Measurements from ENCODE around the gene ATRNL1.
"Not testable (repeated sequence)": the region's sequence is repeated elsewhere in the genome, so short reads cannot be mapped to it uniquely, and the experiment has no call there.

The ATRNL1 gene

DNA sequence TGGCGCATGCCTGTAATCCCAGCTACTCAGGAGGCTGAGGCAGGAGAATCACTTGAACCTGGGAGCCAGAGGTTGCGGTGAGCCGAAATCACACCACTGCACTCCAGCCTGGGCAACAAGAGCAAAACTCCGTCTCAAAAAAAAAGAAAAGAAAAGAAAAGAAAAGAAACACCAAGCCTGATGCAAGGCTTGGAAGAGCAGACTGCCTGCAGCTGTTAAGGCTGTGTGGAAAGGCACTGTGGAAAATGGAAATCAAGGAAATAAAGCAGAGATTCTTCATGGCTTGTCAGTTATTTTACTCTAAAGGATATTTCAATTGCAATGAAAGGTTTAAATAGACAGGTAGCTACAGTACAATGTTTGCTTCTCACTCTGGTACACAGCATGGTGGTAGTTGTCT is 735.0 kb downstream of the ATRNL1 start:
- H3K27me3 Mint-ChIP-seq; H3K27ac Mint-ChIP-seq; H3K36me3 Mint-ChIP-seq (ENCODE audit: low read depth); H3K4me1 Mint-ChIP-seq (ENCODE audit: low read depth); H3K9me3 Mint-ChIP-seq; H3K4me3 Mint-ChIP-seq; intact Hi-C loops (cut with micrococcal nuclease): not testable (repeated sequence)

DNA sequence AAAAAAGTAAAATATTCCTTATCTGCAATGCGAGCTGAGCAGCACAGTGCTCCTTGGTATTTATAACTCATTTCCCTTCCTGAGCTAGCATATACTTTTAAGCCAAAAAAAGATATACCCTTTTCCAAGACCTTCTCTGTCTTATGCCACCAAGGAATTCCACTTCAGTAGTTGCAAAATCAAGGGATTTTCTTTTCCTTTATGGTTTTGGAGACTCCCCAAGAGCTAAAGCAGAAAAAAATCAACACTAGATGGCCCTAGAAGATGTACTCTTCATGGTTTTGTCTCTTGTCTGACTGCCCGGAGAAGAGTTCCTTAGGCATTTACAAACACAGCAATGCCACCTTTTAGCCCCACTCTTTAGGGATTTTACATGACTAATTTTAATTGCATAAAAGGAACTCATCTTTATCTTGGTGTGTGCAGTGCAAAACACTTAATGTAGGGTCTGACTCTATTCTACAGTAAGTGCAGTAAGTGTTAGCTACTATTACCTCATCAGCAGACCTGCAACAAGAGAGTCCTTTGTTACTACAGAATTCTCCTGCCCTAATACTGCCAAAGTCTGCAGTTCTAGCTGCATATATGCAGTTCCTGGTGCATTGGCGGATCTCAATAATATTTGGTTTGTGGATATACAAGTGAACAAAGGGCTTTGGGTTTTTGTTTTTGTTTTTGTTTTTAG is 736.5 kb downstream of the ATRNL1 start:
- no peaks in the 10 kb centered on the region for H3K9me3 Mint-ChIP-seq
- intact Hi-C loops (cut with micrococcal nuclease): no loop called here
- H3K4me3 Mint-ChIP-seq: no peak overlapping the region
- H3K27me3 Mint-ChIP-seq: no peaks in the 10 kb centered on the region
- H3K27ac Mint-ChIP-seq: no peak overlapping the region
- no peaks in the 10 kb centered on the region for H3K36me3 Mint-ChIP-seq (ENCODE audit: low read depth)
- H3K4me1 Mint-ChIP-seq (ENCODE audit: low read depth): no peaks in the 10 kb centered on the region

GRCh38 chr10:115830265-115830970 is 737.3 kb downstream of the ATRNL1 start:
- no peaks in the 10 kb centered on the region for H3K27me3 Mint-ChIP-seq
- no peak overlapping the region for H3K4me3 Mint-ChIP-seq
- no peaks in the 10 kb centered on the region for H3K9me3 Mint-ChIP-seq
- intact Hi-C loops (cut with micrococcal nuclease): no loop called here
- no peaks in the 10 kb centered on the region for H3K4me1 Mint-ChIP-seq (ENCODE audit: low read depth)
- H3K27ac Mint-ChIP-seq: no peak overlapping the region
- H3K36me3 Mint-ChIP-seq (ENCODE audit: low read depth): no peaks in the 10 kb centered on the region

DNA sequence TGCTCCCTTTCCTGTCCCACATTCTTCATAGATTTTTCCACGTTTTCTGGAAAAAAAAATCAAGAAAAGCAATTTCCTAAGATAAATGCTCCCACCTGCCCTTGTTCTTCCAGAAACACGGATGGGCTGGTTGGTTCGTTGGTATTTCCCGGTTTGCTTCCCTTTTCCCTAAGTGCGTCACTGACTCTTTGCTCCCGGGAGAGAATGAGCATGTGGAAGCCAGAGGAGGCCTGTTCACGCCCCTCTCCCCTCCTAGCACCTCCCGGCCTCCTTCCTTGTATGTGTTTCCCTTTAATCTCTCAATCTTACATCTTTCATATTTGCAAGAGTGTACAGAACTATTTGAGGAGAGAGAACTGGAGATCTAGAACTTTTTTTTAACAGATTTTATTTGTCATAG is 737.9 kb downstream of the ATRNL1 start:
- Mint-ChIP-seq H3K36me3 (ENCODE audit: low read depth) (no peaks in the 10 kb centered on the region), H3K27ac (no peak overlapping the region), H3K4me1 (ENCODE audit: low read depth) (no peaks in the 10 kb centered on the region), H3K9me3 (no peaks in the 10 kb centered on the region), H3K4me3 (no peak overlapping the region), H3K27me3 (no peaks in the 10 kb centered on the region)
- intact Hi-C loops (cut with micrococcal nuclease): no loop called here

DNA sequence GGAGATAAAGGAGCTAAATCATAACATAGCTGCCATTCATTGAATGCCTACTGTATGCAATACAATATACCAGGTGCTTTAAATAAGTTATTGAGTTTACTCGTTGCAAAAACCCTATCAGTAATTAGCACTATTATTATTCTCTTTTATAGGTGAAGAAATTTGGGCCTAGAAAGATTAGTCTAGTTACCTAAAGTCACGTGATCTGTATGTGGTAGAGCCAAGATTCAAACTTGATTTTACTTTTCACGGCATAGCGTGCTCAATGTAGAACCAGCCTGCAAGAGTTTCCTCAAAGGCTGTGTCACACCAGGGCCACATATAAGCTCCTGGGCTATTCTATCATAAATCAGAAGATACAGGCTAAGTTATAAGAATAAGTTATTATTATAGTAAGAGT is 740.0 kb downstream of the ATRNL1 start:
- Mint-ChIP-seq H3K4me3 (no peak overlapping the region), H3K9me3 (no peaks in the 10 kb centered on the region), H3K27ac (no peak overlapping the region), H3K27me3 (no peaks in the 10 kb centered on the region), H3K4me1 (ENCODE audit: low read depth) (no peaks in the 10 kb centered on the region), H3K36me3 (ENCODE audit: low read depth) (no peaks in the 10 kb centered on the region)
- intact Hi-C loops (cut with micrococcal nuclease): no loop called here

DNA sequence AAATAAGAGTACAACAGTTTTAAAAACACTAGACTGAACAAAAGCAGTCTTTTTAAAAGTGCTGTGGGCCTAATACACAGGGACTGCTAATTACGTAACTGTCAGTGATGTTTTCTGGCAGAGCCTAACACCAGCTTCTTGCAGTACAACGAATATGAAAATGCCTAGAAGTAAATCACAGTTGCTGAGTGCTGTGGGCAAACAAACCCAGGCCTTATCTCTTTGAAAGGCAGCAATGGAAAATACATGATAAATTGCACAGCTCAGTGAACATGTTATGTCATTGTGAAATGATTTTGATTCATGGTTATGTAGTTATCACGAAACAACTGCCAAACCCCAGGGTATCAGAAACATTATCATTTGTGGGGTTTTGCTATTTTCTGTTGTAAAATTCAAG is 751.4 kb downstream of the ATRNL1 start:
- intact Hi-C loops (cut with micrococcal nuclease): no loop called here
- H3K9me3 Mint-ChIP-seq: no peaks in the 10 kb centered on the region
- H3K4me1 Mint-ChIP-seq (ENCODE audit: low read depth): no peaks in the 10 kb centered on the region
- no peak overlapping the region for H3K27ac Mint-ChIP-seq
- no peak overlapping the region for H3K4me3 Mint-ChIP-seq
- H3K36me3 Mint-ChIP-seq (ENCODE audit: low read depth): no peaks in the 10 kb centered on the region
- H3K27me3 Mint-ChIP-seq: no peaks in the 10 kb centered on the region

DNA sequence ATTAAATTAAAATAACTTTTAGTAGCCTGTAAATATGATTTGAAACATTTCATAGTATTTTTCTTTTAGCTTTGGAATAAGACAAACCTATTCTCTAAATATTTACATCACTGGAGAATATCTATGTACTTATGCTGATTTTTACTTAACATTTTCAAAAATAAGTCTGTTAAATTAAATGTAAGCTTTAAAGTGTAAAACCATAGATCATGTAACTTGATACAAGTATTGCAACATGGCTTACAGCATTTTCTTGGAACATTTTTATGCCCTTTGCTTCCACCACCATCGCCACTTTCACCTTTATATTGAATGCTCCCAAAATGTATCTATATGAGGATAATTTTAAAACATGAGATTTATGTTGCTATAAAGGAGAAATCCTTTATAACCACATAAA is 752.8 kb downstream of the ATRNL1 start:
- no peaks in the 10 kb centered on the region for H3K27me3 Mint-ChIP-seq
- no peaks in the 10 kb centered on the region for H3K9me3 Mint-ChIP-seq
- H3K36me3 Mint-ChIP-seq (ENCODE audit: low read depth): no peaks in the 10 kb centered on the region
- no peak overlapping the region for H3K27ac Mint-ChIP-seq
- intact Hi-C loops (cut with micrococcal nuclease): no loop called here
- H3K4me3 Mint-ChIP-seq: no peak overlapping the region
- no peaks in the 10 kb centered on the region for H3K4me1 Mint-ChIP-seq (ENCODE audit: low read depth)

GRCh38 chr10:115846528-115846927 is 753.4 kb downstream of the ATRNL1 start:
- Mint-ChIP-seq H3K36me3 (ENCODE audit: low read depth) (no peaks in the 10 kb centered on the region), H3K4me3 (no peak overlapping the region), H3K9me3 (no peaks in the 10 kb centered on the region), H3K27me3 (no peaks in the 10 kb centered on the region), H3K27ac (no peak overlapping the region), H3K4me1 (ENCODE audit: low read depth) (no peaks in the 10 kb centered on the region)
- intact Hi-C loops (cut with micrococcal nuclease): no loop called here

- Mint-ChIP-seq H3K4me3 (no peak overlapping the region), H3K9me3 (no peaks in the 10 kb centered on the region), H3K36me3 (ENCODE audit: low read depth) (no peaks in the 10 kb centered on the region), H3K27ac (no peak overlapping the region), H3K27me3 (no peaks in the 10 kb centered on the region), H3K4me1 (ENCODE audit: low read depth) (no peaks in the 10 kb centered on the region)
- intact Hi-C loops (cut with micrococcal nuclease): no loop called here
Measured at GRCh38 chr10:115849197-115849596, 756.0 kb downstream of the ATRNL1 start.

GRCh38 chr10:115850666-115851065 is 757.5 kb downstream of the ATRNL1 start:
- no peak overlapping the region for H3K27ac Mint-ChIP-seq
- H3K4me3 Mint-ChIP-seq: no peak overlapping the region
- no peaks in the 10 kb centered on the region for H3K4me1 Mint-ChIP-seq (ENCODE audit: low read depth)
- H3K27me3 Mint-ChIP-seq: no peaks in the 10 kb centered on the region
- intact Hi-C loops (cut with micrococcal nuclease): no loop called here
- H3K9me3 Mint-ChIP-seq: no peaks in the 10 kb centered on the region
- no peaks in the 10 kb centered on the region for H3K36me3 Mint-ChIP-seq (ENCODE audit: low read depth)

DNA sequence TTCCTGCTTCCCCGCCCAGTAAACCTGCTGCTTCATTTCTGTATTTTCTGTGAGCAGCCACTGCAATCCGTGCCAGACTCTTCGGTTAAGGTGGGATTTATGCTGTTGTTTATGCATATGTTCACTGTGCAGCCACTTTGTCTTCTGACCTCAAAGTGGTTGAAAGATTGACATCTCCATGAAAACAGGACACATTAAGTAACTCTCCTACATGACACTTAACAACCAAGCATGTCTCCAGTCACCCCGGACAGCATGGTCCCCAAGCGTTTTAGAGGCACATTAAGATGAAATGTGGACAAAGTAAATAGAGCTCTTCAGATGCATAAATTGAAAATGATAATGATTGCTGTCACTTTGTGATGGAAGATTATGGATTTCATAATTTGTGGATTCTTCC is 758.5 kb downstream of the ATRNL1 start:
- Mint-ChIP-seq H3K4me1 (ENCODE audit: low read depth) (no peaks in the 10 kb centered on the region), H3K36me3 (ENCODE audit: low read depth) (no peaks in the 10 kb centered on the region), H3K27ac (no peak overlapping the region), H3K4me3 (no peak overlapping the region), H3K9me3 (no peaks in the 10 kb centered on the region), H3K27me3 (no peaks in the 10 kb centered on the region)
- intact Hi-C loops (cut with micrococcal nuclease): no loop called here

- intact Hi-C loops (cut with micrococcal nuclease): no loop called here
- H3K4me3 Mint-ChIP-seq: no peak overlapping the region
- no peaks in the 10 kb centered on the region for H3K9me3 Mint-ChIP-seq
- no peaks in the 10 kb centered on the region for H3K36me3 Mint-ChIP-seq (ENCODE audit: low read depth)
- H3K27ac Mint-ChIP-seq: no peak overlapping the region
- H3K4me1 Mint-ChIP-seq (ENCODE audit: low read depth): no peaks in the 10 kb centered on the region
- H3K27me3 Mint-ChIP-seq: no peaks in the 10 kb centered on the region
Measured at GRCh38 chr10:115854740-115855435, 761.7 kb downstream of the ATRNL1 start.

GRCh38 chr10:115856580-115856979 is 763.4 kb downstream of the ATRNL1 start:
- H3K27me3 Mint-ChIP-seq: no peaks in the 10 kb centered on the region

DNA sequence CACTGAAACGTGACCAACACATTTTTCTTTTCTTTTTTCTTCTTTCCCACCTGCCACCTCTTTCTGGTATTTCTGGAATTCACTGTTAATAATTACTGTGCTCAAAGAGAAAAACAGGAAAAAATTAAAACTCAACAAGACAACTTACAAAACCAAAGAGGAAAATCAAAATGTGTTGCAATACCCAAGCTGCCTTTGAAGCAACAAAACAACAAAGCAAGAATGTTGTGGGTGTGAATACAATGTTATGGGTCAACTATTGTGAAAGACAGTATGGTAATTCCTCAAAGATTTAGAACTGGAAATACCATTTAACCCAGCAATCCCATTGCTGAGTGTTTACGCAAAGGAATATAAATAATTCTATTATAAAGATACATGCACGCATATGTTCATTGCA is 764.7 kb downstream of the ATRNL1 start:
- intact Hi-C loops (cut with micrococcal nuclease): no loop called here
- H3K4me1 Mint-ChIP-seq (ENCODE audit: low read depth): no peaks in the 10 kb centered on the region
- H3K36me3 Mint-ChIP-seq (ENCODE audit: low read depth): no peaks in the 10 kb centered on the region
- H3K9me3 Mint-ChIP-seq: no peaks in the 10 kb centered on the region
- no peak overlapping the region for H3K4me3 Mint-ChIP-seq
- no peaks in the 10 kb centered on the region for H3K27me3 Mint-ChIP-seq
- no peak overlapping the region for H3K27ac Mint-ChIP-seq

More at GRCh38 chr10:115856580-115856979, 763.4 kb downstream of the ATRNL1 start:
- H3K9me3 Mint-ChIP-seq: no peaks in the 10 kb centered on the region
- H3K4me3 Mint-ChIP-seq: no peak overlapping the region
- intact Hi-C loops (cut with micrococcal nuclease): no loop called here
- H3K36me3 Mint-ChIP-seq (ENCODE audit: low read depth): no peaks in the 10 kb centered on the region
- H3K27ac Mint-ChIP-seq: no peak overlapping the region
- no peaks in the 10 kb centered on the region for H3K4me1 Mint-ChIP-seq (ENCODE audit: low read depth)
